Loucy (cell line): ENCODE measurements around the gene ECSCR.

Experiments used
- EZH2phosphoT487 ChIP-seq: fragments of 200-600 bp; IDR thresholded peaks from 2 replicates; pipeline ENCODE4 v1.6.1; 2018; ENCODE audit warnings: antibody characterized with exemption, mild to moderate bottlenecking, moderate library complexity, borderline replicate concordance
- TF ChIP-seq, protein P1 (sequence below): fragments of 200-600 bp; sonication (generic); conservative IDR thresholded peaks from 2 replicates; pipeline ENCODE4 v1.5.1; 2014; ENCODE audit warnings: mild to moderate bottlenecking, antibody characterized with exemption, low read length

- TF ChIP-seq, protein P1, sequence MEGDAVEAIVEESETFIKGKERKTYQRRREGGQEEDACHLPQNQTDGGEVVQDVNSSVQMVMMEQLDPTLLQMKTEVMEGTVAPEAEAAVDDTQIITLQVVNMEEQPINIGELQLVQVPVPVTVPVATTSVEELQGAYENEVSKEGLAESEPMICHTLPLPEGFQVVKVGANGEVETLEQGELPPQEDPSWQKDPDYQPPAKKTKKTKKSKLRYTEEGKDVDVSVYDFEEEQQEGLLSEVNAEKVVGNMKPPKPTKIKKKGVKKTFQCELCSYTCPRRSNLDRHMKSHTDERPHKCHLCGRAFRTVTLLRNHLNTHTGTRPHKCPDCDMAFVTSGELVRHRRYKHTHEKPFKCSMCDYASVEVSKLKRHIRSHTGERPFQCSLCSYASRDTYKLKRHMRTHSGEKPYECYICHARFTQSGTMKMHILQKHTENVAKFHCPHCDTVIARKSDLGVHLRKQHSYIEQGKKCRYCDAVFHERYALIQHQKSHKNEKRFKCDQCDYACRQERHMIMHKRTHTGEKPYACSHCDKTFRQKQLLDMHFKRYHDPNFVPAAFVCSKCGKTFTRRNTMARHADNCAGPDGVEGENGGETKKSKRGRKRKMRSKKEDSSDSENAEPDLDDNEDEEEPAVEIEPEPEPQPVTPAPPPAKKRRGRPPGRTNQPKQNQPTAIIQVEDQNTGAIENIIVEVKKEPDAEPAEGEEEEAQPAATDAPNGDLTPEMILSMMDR, result peak; percentile 28; the same call in 1 of the 2 replicates
- TF ChIP-seq EZH2phosphoT487, result no peak
These were observed 58.1 kb downstream of the ECSCR start for GRCh38 chr5:139404484-139404840.
